GM18861 (cell line): ENCODE measurements around the gene GADL1.

ENCODE experiments used
- ATAC-seq: cut with Tn5 transposase; IDR thresholded peaks from one replicate; pipeline ENCODE4 v1.9.1; 2021; ENCODE audit not compliant: unreplicated experiment

The GADL1 gene

DNA sequence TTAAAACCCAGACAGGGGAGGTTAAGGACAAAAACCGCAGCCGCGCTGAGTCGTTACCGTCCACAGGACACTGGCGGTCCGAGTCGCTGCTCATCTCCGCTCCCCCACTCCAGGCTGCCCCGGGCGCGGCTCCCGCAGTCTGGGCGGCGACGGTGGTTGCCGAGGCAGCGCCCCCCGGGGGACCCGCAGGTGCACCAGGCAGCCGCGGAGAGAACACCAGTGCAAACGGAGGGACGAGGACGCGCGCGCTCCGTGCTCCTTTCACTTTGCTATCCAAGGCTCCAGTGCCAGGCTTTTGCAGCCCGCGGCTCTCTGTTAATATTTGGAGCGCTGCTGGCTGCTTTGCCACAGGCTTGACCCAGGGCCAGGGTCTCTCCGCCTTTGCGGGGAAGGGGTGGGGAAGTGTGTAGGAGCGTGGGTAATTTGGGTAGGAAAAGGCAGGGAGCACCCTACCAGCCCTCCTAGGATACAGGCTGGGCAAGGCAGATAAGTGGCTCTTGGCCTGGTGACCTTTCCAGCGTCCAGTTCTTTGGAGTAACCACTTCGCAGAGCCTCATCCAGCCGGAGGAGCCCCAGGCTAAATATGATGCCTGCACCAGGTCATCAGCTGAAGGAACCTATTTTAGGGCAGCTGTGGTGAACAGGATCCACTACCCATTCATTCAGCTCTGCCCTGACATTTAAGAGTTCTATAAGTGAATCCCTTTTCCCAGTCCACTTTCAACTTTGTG is at the start of gene GADL1:
GADL1 (minus strand) TSS at position 141 of the 731 bp plus-strand sequence; CDS start at position 94, 47 bp downstream.
- ATAC-seq = no peak

DNA sequence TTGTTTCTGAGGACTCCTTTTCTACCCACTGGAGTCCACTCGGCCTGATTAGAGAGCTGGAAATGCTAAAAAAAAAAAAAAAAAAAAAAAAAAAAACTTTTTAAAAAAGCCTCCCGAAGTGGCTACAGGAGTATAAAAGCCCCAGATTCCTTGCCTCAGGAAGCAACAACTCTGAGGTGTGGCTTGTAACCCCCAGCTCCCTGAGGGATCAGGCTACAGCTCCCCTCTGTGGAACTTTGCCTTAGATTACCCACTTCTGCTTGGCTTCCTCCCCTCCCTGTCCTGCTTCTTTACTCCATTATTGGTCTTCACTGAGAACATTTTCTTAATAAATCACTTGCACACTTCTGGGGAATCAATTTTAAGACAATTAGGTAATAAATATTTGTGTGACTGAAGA is 49.7 kb upstream of the GADL1 start:
- no peak for ATAC-seq

DNA sequence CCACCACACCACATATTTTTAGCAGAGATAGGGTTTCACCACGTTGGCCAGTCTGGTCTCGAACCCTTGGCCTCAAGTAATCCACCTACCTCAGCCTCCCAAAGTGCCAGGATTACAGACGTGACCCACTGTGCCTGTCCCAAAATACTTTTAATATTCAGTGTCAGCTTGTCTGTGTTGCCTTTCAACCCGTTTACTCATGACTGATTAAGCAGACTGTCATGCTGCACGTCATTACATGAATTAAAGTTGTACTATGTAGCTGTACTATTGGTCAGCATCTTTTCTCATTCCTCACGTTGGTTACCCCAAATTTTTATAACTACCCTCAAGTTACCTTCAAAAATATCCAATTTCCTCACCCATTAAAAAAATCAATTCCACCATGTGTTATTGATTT is 48.7 kb upstream of the GADL1 start:
- no peak for ATAC-seq

GRCh38 chr3:30941342-30941741 is 46.9 kb upstream of the GADL1 start:
- no peak for ATAC-seq

GRCh38 chr3:30940740-30941139 is 46.3 kb upstream of the GADL1 start:
- ATAC-seq = no peak

- no peak for ATAC-seq
Measured at GRCh38 chr3:30934208-30934550, 39.7 kb upstream of the GADL1 start.

DNA sequence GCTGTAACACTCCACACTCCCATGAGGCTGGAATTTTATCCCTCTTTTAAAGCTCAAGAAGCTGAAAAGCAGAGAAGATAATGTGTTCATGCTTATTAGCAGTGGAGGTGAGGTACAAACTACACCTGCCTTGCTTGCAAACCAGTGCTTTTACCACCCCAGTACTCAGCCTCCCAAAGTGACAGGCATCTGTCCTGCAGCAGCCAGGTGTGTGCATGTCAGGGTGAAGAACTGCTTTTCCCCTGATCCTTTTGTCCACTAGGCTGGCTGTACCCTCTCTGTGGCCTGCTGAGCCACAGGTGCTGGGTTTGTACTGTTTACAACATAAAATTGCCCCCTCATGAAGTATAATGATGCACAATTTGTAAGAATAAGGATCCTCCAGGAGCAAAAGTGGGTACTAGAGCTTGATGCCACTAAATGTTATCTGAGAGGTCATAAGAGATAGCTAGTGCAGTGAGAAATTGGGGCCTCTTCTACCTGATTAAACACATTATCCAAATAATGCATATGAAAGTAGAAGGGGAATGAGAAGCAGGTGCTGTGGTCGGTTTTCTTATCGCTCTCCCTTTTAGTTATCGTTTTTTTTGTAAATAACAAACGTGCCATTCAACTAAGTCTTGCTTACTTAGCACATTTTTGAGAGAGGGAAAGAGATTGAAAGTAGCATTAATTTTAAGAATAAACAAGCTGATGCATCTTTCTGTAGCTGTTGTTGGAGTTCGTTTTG is 39.2 kb upstream of the GADL1 start:
- ATAC-seq = no peak

- ATAC-seq = no peak
Measured at GRCh38 chr3:30932513-30933098, 38.1 kb upstream of the GADL1 start.

GRCh38 chr3:30924763-30925162 is 30.3 kb upstream of the GADL1 start:
- no peak for ATAC-seq

GRCh38 chr3:30919564-30919963 is 25.1 kb upstream of the GADL1 start:
- ATAC-seq = no peak

- no peak for ATAC-seq
Measured at GRCh38 chr3:30918761-30919160, 24.3 kb upstream of the GADL1 start.

GRCh38 chr3:30915782-30916181 is 21.3 kb upstream of the GADL1 start:
- ATAC-seq = no peak

- no peak for ATAC-seq
Measured at GRCh38 chr3:30914696-30915095, 20.2 kb upstream of the GADL1 start.

DNA sequence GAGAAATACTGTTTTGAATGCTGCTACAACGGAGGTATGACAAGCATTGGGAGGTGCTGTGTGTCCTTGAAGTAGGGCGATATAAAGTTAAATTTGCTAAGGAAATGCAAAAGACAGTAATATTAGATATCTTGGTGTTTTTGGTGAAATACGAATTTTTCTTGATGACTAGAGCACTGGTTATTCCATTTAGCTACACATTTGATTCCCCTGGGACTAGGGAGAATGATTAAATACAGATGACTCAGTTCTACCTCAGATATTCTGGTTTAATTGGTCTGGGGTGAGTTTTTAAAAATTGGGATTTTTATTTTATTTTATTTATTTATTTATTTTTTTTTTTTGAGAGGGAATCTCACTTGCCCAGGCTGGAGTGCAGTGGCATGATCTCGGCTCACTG is 18.7 kb upstream of the GADL1 start:
- ATAC-seq = no peak

GRCh38 chr3:30912301-30912700 is 17.8 kb upstream of the GADL1 start:
- no peak for ATAC-seq

- no peak for ATAC-seq
Measured at GRCh38 chr3:30908456-30909037, 14.1 kb upstream of the GADL1 start.

GRCh38 chr3:30904996-30905395 is 10.5 kb upstream of the GADL1 start:
- no peak for ATAC-seq

DNA sequence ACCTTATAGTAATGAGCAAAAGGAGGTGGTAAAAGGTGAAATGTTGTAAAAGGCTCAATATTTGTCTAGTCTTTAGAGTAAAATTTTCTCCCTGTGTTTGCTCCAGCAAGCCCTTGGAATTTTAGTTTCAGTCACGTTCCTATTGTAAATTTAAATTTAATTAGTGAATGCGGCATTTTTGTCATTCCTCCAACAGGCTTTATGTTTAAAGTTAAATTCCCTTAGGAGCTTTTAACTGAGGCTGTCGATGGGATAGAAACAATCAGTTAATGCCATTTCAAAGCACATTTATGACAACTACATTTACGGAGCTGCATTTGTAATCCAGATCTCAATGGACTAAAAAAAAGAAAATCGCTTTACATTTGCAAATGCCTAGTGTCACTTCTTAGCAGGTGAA is 868 bp upstream of the GADL1 start:
- ATAC-seq = no peak

GRCh38 chr3:30893678-30894325 is 659 bp downstream of the GADL1 start:
- no peak for ATAC-seq

DNA sequence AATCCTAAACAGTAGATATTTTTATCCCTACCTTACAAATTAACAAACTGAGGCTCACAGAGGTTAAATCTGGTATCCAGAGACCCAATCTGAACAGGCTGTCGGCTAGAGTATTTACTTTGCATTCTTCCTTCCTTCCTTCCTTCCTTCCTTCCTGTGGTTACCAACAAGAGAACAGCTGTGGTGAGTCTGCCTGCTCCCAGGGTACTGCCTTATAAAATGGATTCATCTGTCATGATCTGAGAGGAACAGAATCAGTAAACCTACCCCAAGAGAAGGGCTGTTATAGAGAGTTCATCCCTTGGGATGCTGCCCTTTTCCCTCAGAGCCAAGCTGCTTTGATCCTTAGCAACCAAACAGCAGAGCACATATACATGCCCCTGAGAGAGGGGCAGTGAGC is 3.6 kb downstream of the GADL1 start:
- ATAC-seq = no peak

GRCh38 chr3:30886888-30887287 is 7.6 kb downstream of the GADL1 start:
- ATAC-seq = no peak
